Loucy (cell line): ENCODE results near the gene RAB15.

Experiments
- CTCF ChIP-seq: fragments of 200-600 bp; sonication (generic); conservative IDR thresholded peaks from 2 replicates; pipeline ENCODE4 v1.5.1; 2014; ENCODE audit warnings: mild to moderate bottlenecking, antibody characterized with exemption, low read length
- EZH2phosphoT487 ChIP-seq: fragments of 200-600 bp; IDR thresholded peaks from 2 replicates; pipeline ENCODE4 v1.6.1; 2018; ENCODE audit warnings: antibody characterized with exemption, mild to moderate bottlenecking, moderate library complexity, borderline replicate concordance

GRCh38 chr14:65019944-65020566 lies 47.9 kb upstream of the RAB15 start:
- TF ChIP-seq CTCF (peak; percentile 87), EZH2phosphoT487 (no peak)
